Renal pelvis (tissue), 12 donors: ENCODE results near the gene FUT6. TPM values are rescaled to one million over a fixed set of nuclear protein-coding genes. Genes with fewer than 3 reads are reported as not detected.
"Not testable (repeated sequence)": the region's sequence is repeated elsewhere in the genome, so short reads cannot be mapped to it uniquely, and the experiment has no call there.

Experiments used
- DNase-seq: peaks from one replicate; pipeline ENCODE4 v3.0.0-alpha.2; 2013
- long read RNA-seq, 16 experiments: transcript quantifications; one replicate each; lab custom pipeline, GENCODE V29; 2026
- polyA plus RNA-seq, 3 donors: library from polyadenylated mRNA; unstranded; fragments of 120-200 nt; gene quantifications; one replicate each; pipeline ENCODE4 v1.2.1, GENCODE V29; 2013; ENCODE audit not compliant: insufficient read length in 3 of 3

FUT6 gene
- polyA plus RNA-seq = 10 to 100 TPM; 12.7 to 18.2 (median 15.1) TPM
- long read RNA-seq, donor 1, partial matches to known transcripts = 0 of 4 reads
- long read RNA-seq, donor 1, other reads (novel, unspliced or antisense) = 0 of 4 reads
- long read RNA-seq, donor 2, partial matches to known transcripts = 0 of 3 reads
- long read RNA-seq, donor 2, other reads (novel, unspliced or antisense) = 0 of 3 reads
- long read RNA-seq, donor 3, partial matches to known transcripts = 0 of 1 reads
- long read RNA-seq, donor 3, other reads (novel, unspliced or antisense) = 0 of 1 reads
- long read RNA-seq, donor 4, partial matches to known transcripts = 0 of 2 reads
- long read RNA-seq, donor 4, other reads (novel, unspliced or antisense) = 0 of 2 reads
- long read RNA-seq, donor 5 = 0 reads
- long read RNA-seq, donor 6, partial matches to known transcripts = 0 of 6 reads
- long read RNA-seq, donor 6, other reads (novel, unspliced or antisense) = 0 of 6 reads
- long read RNA-seq, donor 7, partial matches to known transcripts = 0 of 8 reads
- long read RNA-seq, donor 7, other reads (novel, unspliced or antisense) = 0 of 8 reads
- long read RNA-seq, donor 8 = 0 reads
- long read RNA-seq, donor 9, partial matches to known transcripts = 0 of 7 reads
- long read RNA-seq, donor 9, other reads (novel, unspliced or antisense) = 0 of 7 reads
- long read RNA-seq, donor 10, transcript FUT6-211 (1 exons, 1,839 nt) = major isoform, 5 of 8 reads
- long read RNA-seq, donor 10, partial matches to known transcripts = 0 of 8 reads
- long read RNA-seq, donor 10, other reads (novel, unspliced or antisense) = 0 of 8 reads
- long read RNA-seq, donor 11, partial matches to known transcripts = 0 of 5 reads
- long read RNA-seq, donor 11, other reads (novel, unspliced or antisense) = 0 of 5 reads
- long read RNA-seq, donor 12, transcript FUT6-201 (2 exons, 2,847 nt) = major isoform, 5 of 23 reads
- long read RNA-seq, donor 12, partial matches to known transcripts = 14 of 23 reads
- long read RNA-seq, donor 12, other reads (novel, unspliced or antisense) = 0 of 23 reads
- long read RNA-seq, donor 13, partial matches to known transcripts = 0 of 4 reads
- long read RNA-seq, donor 13, other reads (novel, unspliced or antisense) = 0 of 4 reads
- long read RNA-seq, donor 14 = 0 reads
- long read RNA-seq, donor 15 = 0 reads
- long read RNA-seq, donor 16, partial matches to known transcripts = 0 of 2 reads
- long read RNA-seq, donor 16, other reads (novel, unspliced or antisense) = 0 of 2 reads

- no peak for DNase-seq
Observed at GRCh38 chr19:5839065-5840017, at the start of gene FUT6. FUT6 (minus strand) TSS chr19:5839702; CDS start chr19:5832567, 7,135 bp downstream.

- DNase-seq = not testable (repeated sequence)
Observed at GRCh38 chr19:5884065-5884811, 44.7 kb upstream of the FUT6 start.

- DNase-seq = not testable (repeated sequence)
Observed at GRCh38 chr19:5883157-5883873, 43.8 kb upstream of the FUT6 start.

GRCh38 chr19:5882421-5882968, 43.0 kb upstream of the FUT6 start:
- no peak for DNase-seq

GRCh38 chr19:5881543-5882299, 42.2 kb upstream of the FUT6 start:
- no peak for DNase-seq

- DNase-seq = peak; percentile 62
Observed at GRCh38 chr19:5880604-5881078, 41.1 kb upstream of the FUT6 start.

- DNase-seq = no peak
Observed at GRCh38 chr19:5880196-5880595, 40.7 kb upstream of the FUT6 start.

- no peak for DNase-seq
Observed at GRCh38 chr19:5877882-5878281, 38.4 kb upstream of the FUT6 start.

GRCh38 chr19:5877427-5877826, 37.9 kb upstream of the FUT6 start:
- DNase-seq = no peak

GRCh38 chr19:5874496-5874895, 35.0 kb upstream of the FUT6 start:
- not testable (repeated sequence) for DNase-seq

GRCh38 chr19:5873617-5874199, 34.2 kb upstream of the FUT6 start:
- no peak for DNase-seq

GRCh38 chr19:5870986-5871394, 31.5 kb upstream of the FUT6 start:
- no peak for DNase-seq

- DNase-seq = no peak
Observed at GRCh38 chr19:5867201-5868136, 28.0 kb upstream of the FUT6 start.

- no peak for DNase-seq
Observed at GRCh38 chr19:5865772-5866171, 26.3 kb upstream of the FUT6 start.

GRCh38 chr19:5864725-5865486, 25.4 kb upstream of the FUT6 start:
- DNase-seq = no peak
